Left lung (tissue), 10 donors: ENCODE results near the gene PIM3. TPM values are rescaled to one million over a fixed set of nuclear protein-coding genes. Genes with fewer than 3 reads are reported as not detected.
"Not testable (repeated sequence)": the region's sequence is repeated elsewhere in the genome, so short reads cannot be mapped to it uniquely, and the experiment has no call there.

Experiments
- ATAC-seq: fragments of 200-7000 bp; cut with Tn5 transposase; one replicate; pipeline ENCODE4 v1.9.1; 2020; ENCODE audit warnings: moderate library complexity
- DNase-seq, 4 donors: peaks; one replicate each; pipeline ENCODE4 v3.0.0-alpha.2; 2013 to 2020
- H3K27ac ChIP-seq, 2 donors: fragments of 200-600 bp; sonication (generic) in 1 of 2; one replicate each; pipeline versions ENCODE4 v1.5.0 to v1.8.0; 2020 to 2021
- H3K27me3 ChIP-seq, 2 donors: fragments of 200-600 bp; sonication (generic) in 1 of 2; one replicate each; pipeline versions ENCODE4 v1.5.0 to v1.8.0; 2020 to 2021
- H3K36me3 ChIP-seq, 2 donors: fragments of 200-600 bp; sonication (generic) in 1 of 2; one replicate each; pipeline versions ENCODE4 v1.5.0 to v1.8.0; 2020 to 2021
- H3K4me1 ChIP-seq, 2 donors: fragments of 200-600 bp; one replicate each; pipeline ENCODE4 v1.8.0; 2021
- H3K4me3 ChIP-seq, 2 donors: fragments of 200-600 bp; sonication (generic) in 1 of 2; one replicate each; pipeline versions ENCODE4 v1.5.0 to v1.8.0; 2020 to 2021; ENCODE audit warnings: mild to moderate bottlenecking in 1 of 2
- H3K9me3 ChIP-seq, 2 donors: fragments of 200-600 bp; sonication (generic) in 1 of 2; one replicate each; pipeline versions ENCODE4 v1.5.0 to v1.8.0; 2020 to 2021
- intact Hi-C, 2 donors: fragments of 100-400 bp; cut with DNase I; formaldehyde crosslinking; loops; one replicate each; pipeline versions ENCODE4 v1.11.2 to v1.14.2; 2022
- polyA plus RNA-seq, 6 donors: library from polyadenylated mRNA; unstranded; fragments of 120-200 nt; gene quantifications; one replicate each; pipeline ENCODE4 v1.2.1, GENCODE V29; 2013; ENCODE audit not compliant: insufficient read length in 6 of 6
- total RNA-seq, 2 donors: library from RNA; stranded (reverse); fragmentation: NEBNext Ultra II Directional; extraction: Animal tissue kit (Norgen Biotek cat#: 25700); gene quantifications; one replicate each; pipeline ENCODE4 v1.2.1, GENCODE V29; 2021
- TF ChIP-seq, protein P1 (sequence below), 2 donors: fragments of 200-600 bp; sonication (generic) in 1 of 2; IDR thresholded peaks; one replicate each; pipeline versions ENCODE4 v1.5.0 to v1.8.0; 2021; ENCODE audit warnings: antibody characterized with exemption in 2 of 2
- donor health status: DM: no; HTN: yes; CAD: no.
- donor health status: DM: no; HTN: no; CAD: no.

The PIM3 gene
- total and polyA plus RNA-seq, 8 donors = 21.3 to 129 (median 32.1) TPM

DNA sequence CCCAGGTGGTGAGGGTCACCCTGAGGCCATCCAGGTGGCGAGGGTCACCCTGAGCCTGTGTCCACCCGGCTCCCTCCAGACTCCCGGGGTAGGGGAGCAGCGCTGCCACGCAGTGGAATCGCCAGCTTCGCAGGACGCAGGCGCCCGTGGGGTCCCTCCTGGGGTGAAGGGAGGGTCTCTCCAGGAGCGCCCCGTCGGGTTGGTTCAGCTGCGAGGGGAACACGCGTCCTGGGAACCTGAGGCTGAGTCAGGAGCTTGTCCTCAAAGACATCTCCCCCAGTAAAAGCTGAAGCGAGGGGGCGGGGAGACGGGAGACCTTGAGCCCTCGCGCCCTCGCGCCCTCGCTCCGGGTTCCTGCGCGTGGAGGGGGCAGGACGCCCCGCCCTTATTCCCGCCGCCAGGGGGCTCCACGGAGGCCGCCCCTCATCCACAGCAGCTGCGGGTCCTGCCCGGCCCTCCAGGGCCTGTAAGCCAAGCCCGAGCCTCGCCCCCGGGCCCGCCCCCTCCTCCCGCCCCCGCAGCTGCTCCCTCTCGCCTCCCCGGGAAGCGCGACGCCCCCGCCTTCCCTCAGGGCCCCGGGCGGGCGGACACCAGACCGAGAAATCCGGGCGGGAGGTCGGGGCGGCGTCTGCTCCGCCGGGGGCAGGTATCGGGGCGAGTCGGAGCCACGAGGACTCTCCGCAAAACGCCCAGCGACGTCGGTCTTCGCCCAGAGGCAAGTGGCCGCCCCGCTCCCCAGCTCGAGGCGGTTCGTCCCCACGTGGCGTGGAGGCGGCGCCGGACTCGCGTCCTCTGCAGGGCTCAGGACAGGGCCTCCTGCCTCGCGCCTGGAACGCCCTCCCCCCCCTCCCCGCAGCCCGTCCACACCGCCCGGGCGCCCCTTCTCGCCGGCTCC, 22.8 kb downstream of the PIM3 start:
- no peaks in the 10 kb centered on the region for H3K36me3 ChIP-seq
- H3K9me3 ChIP-seq = peaks cover 0 to 14% of the 10 kb centered on the region in 2 donors
- TF ChIP-seq, protein P1, sequence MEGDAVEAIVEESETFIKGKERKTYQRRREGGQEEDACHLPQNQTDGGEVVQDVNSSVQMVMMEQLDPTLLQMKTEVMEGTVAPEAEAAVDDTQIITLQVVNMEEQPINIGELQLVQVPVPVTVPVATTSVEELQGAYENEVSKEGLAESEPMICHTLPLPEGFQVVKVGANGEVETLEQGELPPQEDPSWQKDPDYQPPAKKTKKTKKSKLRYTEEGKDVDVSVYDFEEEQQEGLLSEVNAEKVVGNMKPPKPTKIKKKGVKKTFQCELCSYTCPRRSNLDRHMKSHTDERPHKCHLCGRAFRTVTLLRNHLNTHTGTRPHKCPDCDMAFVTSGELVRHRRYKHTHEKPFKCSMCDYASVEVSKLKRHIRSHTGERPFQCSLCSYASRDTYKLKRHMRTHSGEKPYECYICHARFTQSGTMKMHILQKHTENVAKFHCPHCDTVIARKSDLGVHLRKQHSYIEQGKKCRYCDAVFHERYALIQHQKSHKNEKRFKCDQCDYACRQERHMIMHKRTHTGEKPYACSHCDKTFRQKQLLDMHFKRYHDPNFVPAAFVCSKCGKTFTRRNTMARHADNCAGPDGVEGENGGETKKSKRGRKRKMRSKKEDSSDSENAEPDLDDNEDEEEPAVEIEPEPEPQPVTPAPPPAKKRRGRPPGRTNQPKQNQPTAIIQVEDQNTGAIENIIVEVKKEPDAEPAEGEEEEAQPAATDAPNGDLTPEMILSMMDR (IDR thresholded peaks at IDR 0.05) = peak; percentile 26 to 60
- intact Hi-C loops = loop anchor here in 1 of 2 donors (10.0 kb wide), 1 partner anchor 59 kb away; no protein-coding TSS in a partner anchor
- ATAC-seq = peak; percentile 68
- H3K27ac ChIP-seq = no peak overlapping the region
- H3K27me3 ChIP-seq = peaks cover 14 to 42% of the 10 kb centered on the region in 2 donors
- H3K4me3 ChIP-seq = peak overlapping the region in 1 of 2 donors; percentile 17
- H3K4me1 ChIP-seq = peaks cover 6 to 9% of the 10 kb centered on the region in 2 donors
- DNase-seq = peak in 1 of 4 donors; percentile 84

DNA sequence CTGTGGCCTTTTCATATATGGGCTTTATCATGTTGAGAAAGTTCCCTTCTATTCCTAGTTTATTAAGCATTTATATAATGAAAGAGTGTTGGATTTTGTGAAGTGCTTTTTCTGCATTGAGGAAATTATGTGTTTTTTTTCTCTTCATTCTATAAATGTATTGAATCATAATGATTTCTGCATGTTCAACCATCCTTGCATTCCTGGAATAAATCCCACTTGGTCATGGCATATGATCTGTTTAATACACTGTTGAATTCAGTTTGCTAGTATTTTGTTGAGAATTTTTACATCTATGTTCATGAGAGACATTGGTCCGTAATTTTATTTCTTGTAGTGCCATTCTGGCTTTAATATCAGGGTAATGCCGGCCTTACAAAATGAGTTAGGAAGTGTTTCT, 25.8 kb downstream of the PIM3 start:
- Histone ChIP-seq H3K36me3 (no peaks in the 10 kb centered on the region), H3K4me3 (no peak overlapping the region), H3K27me3 (peaks cover 14 to 42% of the 10 kb centered on the region in 2 donors), H3K27ac (no peak overlapping the region), H3K4me1 (peaks cover 6 to 9% of the 10 kb centered on the region in 2 donors), H3K9me3 (peaks cover 0 to 21% of the 10 kb centered on the region in 2 donors)
- TF ChIP-seq, protein P1 (IDR thresholded peaks at IDR 0.05) = no peak
- intact Hi-C loops = loop anchor here in 1 of 2 donors (10.0 kb wide), 1 partner anchor 62 kb away; no protein-coding TSS in a partner anchor
- no peak for DNase-seq
- ATAC-seq = no peak

DNA sequence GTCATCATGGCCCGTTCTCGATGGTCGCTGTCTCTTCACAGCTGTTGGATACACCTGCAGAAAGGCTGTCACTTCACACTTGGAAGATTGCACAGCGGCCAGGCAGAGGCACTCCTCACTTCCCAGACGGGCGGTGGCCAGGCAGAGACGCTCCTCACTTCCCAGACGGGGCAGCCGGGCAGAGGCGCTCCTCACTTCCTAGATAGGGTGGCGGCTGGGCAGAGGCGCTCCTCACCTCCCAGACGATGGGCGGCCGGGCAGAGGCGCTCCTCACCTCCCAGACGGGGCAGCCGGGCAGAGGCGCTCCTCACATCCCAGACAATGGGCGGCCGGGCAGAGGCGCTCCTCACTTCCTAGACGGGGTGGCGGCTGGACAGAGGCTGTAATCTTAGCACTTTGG, 29.3 kb downstream of the PIM3 start:
- H3K4me3 ChIP-seq, H3K4me1 ChIP-seq, H3K27ac ChIP-seq, H3K36me3 ChIP-seq, ATAC-seq, DNase-seq: not testable (repeated sequence)
- intact Hi-C loops = loop anchor here in 1 of 2 donors (10.0 kb wide), 1 partner anchor 65 kb away; no protein-coding TSS in a partner anchor
- Histone ChIP-seq H3K27me3 (peaks cover 0 to 12% of the 10 kb centered on the region in 2 donors), H3K9me3 (peaks cover 0 to 24% of the 10 kb centered on the region in 2 donors)

DNA sequence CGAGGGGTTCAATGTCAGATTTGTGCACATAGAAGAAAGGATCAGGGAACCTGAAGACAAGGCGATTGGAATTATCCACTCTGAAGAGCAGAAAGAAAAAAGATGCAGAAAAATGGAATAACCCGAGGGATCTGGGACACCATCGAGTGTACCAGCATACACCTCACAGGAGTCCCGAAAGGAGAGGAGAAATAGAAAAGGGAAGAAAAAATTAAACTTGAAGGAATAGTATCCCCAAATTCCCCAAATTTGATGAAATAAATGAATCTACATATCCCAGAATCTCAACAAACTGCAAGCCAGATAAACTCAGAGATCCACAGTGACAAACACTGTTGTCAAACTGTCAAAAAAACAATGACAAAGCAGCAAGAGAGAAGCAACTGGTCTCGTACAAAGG, 30.6 kb downstream of the PIM3 start:
- H3K4me3 ChIP-seq = no peak overlapping the region
- peaks cover 0 to 8% of the 10 kb centered on the region in 2 donors for H3K4me1 ChIP-seq
- no peaks in the 10 kb centered on the region for H3K36me3 ChIP-seq
- H3K27me3 ChIP-seq = no peaks in the 10 kb centered on the region
- no peak overlapping the region for H3K27ac ChIP-seq
- no peak for ATAC-seq
- intact Hi-C loops = no loop called here
- TF ChIP-seq, protein P1 (IDR thresholded peaks at IDR 0.05) = no peak
- no peak for DNase-seq
- H3K9me3 ChIP-seq = peaks cover 0 to 17% of the 10 kb centered on the region in 2 donors

DNA sequence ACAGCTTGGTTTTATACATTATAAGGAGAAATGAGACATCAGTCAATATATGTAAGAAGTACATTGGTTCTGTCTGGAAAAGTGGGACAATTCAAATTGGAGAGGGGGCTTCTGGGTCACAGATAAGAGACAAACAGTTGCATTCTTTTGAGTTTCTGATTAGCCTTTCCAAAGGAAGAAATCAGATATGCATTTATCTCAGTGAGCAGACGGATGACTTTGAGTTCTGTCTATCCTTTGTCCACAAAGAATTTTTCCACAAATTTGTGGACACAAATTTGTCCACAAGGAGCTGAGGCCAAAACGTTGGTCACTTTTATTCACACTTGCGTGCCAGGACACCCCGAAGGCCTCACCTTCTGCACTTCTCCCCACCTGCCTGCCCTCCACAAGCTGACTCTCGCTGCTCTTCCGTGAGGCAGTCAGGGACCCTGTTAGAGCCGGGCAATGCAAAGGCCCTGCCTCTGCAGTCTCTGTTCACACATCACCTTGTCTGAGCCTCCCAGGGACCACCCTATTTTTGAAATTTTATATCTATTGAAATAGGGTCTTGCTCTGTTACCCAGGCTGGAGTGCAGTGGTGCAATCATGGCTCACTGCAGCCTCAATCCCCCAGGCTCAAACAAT, 31.4 kb downstream of the PIM3 start:
- H3K4me1 ChIP-seq = peaks cover 0 to 8% of the 10 kb centered on the region in 2 donors
- no peak for DNase-seq
- no peak overlapping the region for H3K4me3 ChIP-seq
- intact Hi-C loops = no loop called here
- TF ChIP-seq, protein P1 (IDR thresholded peaks at IDR 0.05) = no peak
- H3K27ac ChIP-seq = no peak overlapping the region
- no peaks in the 10 kb centered on the region for H3K27me3 ChIP-seq
- no peak for ATAC-seq
- peaks cover 0 to 10% of the 10 kb centered on the region in 2 donors for H3K9me3 ChIP-seq
- H3K36me3 ChIP-seq = no peaks in the 10 kb centered on the region
